Measurements from ENCODE around the gene PDX1.
"Not testable (repeated sequence)": the region's sequence is repeated elsewhere in the genome, so short reads cannot be mapped to it uniquely, and the experiment has no call there.

PDX1 gene

GRCh38 chr13:27956576-27957300 is 36.9 kb downstream of the PDX1 start:
- no peak for DNase-seq (ENCODE audit: low read depth in 2 of 2)

GRCh38 chr13:27959976-27960361 is 40.2 kb downstream of the PDX1 start:
- DNase-seq (ENCODE audit: low read depth in 2 of 2): no peak

GRCh38 chr13:27960362-27961226 is 40.8 kb downstream of the PDX1 start:
- no peak for DNase-seq (ENCODE audit: low read depth in 2 of 2)

- no peak for DNase-seq (ENCODE audit: low read depth in 2 of 2)
Measured at GRCh38 chr13:27961227-27962085, 41.7 kb downstream of the PDX1 start.

GRCh38 chr13:27962128-27962841 is 42.5 kb downstream of the PDX1 start:
- no peak for DNase-seq (ENCODE audit: low read depth in 2 of 2)

- DNase-seq (ENCODE audit: low read depth in 2 of 2): no peak
Measured at GRCh38 chr13:27962982-27963381, 43.2 kb downstream of the PDX1 start.

GRCh38 chr13:27963491-27963890 is 43.7 kb downstream of the PDX1 start:
- no peak for DNase-seq (ENCODE audit: low read depth in 2 of 2)

GRCh38 chr13:27964206-27964605 is 44.4 kb downstream of the PDX1 start:
- not testable (repeated sequence) for DNase-seq (ENCODE audit: low read depth in 2 of 2)

GRCh38 chr13:27964741-27965323 is 45.0 kb downstream of the PDX1 start:
- DNase-seq (ENCODE audit: low read depth in 2 of 2): no peak

GRCh38 chr13:27965343-27965739 is 45.5 kb downstream of the PDX1 start:
- no peak for DNase-seq (ENCODE audit: low read depth in 2 of 2)

GRCh38 chr13:27965740-27966640 is 46.2 kb downstream of the PDX1 start:
- no peak for DNase-seq (ENCODE audit: low read depth in 2 of 2)

- DNase-seq (ENCODE audit: low read depth in 2 of 2): no peak
Measured at GRCh38 chr13:27966641-27967202, 46.9 kb downstream of the PDX1 start.

- DNase-seq (ENCODE audit: low read depth in 2 of 2): no peak
Measured at GRCh38 chr13:27967203-27967735, 47.5 kb downstream of the PDX1 start.

- no peak for DNase-seq (ENCODE audit: low read depth in 2 of 2)
Measured at GRCh38 chr13:27967736-27968315, 48.0 kb downstream of the PDX1 start.

- DNase-seq (ENCODE audit: low read depth in 2 of 2): no peak
Measured at GRCh38 chr13:27968316-27969081, 48.7 kb downstream of the PDX1 start.

GRCh38 chr13:27969082-27969865 is 49.5 kb downstream of the PDX1 start, which contains the start of gene CDX2:
Gene CDX2, minus strand, starts transcription at chr13:27969315. Its CDS starts 309 bp downstream, at chr13:27969006.
- no peak for DNase-seq (ENCODE audit: low read depth in 2 of 2)

- no peak for DNase-seq (ENCODE audit: low read depth in 2 of 2)
Measured at GRCh38 chr13:27969866-27970229, 50.0 kb downstream of the PDX1 start.
